ENCODE results near the gene DHX30.
"Not testable (repeated sequence)": the region's sequence is repeated elsewhere in the genome, so short reads cannot be mapped to it uniquely, and the experiment has no call there.

The DHX30 gene

DNA sequence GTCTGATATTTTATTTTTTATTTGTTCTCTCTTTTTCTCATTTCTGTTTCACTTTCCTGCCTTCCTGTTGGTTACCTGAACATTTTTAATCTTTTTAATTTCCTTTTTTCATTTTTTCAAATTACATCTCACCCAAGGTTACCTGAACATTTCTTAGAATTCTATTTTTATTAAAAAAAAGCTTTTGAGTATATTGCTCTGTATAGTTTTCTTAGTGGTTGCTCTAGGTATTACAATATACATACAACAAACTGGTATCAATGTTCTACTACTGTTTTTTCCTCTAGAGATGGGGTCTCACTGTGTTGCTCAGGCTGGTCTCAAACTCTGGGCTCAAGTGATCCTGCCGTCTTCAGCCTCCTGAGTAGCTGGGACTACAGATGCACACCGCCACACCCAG lies 79.4 kb downstream of the DHX30 start:
- peaks cover 0 to 17% (median 15%) of the 10 kb centered on the region in 10 experiments; a peak in 17 of 20 replicates for H3K4me1 ChIP-seq
- no peak overlapping the region for H3K4me3 ChIP-seq
- TF ChIP-seq Cebpa-rat (IDR thresholded peaks at IDR 0.05): no peak
- no peak overlapping the region for H3K4me2 ChIP-seq
- no peaks in the 10 kb centered on the region for H3K27me3 ChIP-seq
- no peak overlapping the region for H3K9ac ChIP-seq
- H3K9me3 ChIP-seq (replicated peaks in 1 of 11): peaks cover 0 to 25% (median 5%) of the 10 kb centered on the region in 11 experiments; a peak in 7 of 22 replicates
- peaks cover 18 to 86% (median 35%) of the 10 kb centered on the region in 11 experiments; a peak in 19 of 22 replicates for H3K36me3 ChIP-seq
- peaks cover 0 to 10% (median 0%) of the 10 kb centered on the region in 11 experiments; a peak in 2 of 22 replicates for H4K20me1 ChIP-seq
- no peak overlapping the region for H3K27ac ChIP-seq

GRCh38 chr3:47884603-47885002 lies 81.7 kb downstream of the DHX30 start:
- peaks cover 20 to 91% (median 47%) of the 10 kb centered on the region in 11 experiments; a peak in 20 of 22 replicates for H3K36me3 ChIP-seq
- no peak overlapping the region for H3K9ac ChIP-seq
- H4K20me1 ChIP-seq: peaks cover 0 to 5% (median 0%) of the 10 kb centered on the region in 11 experiments; a peak in 1 of 22 replicates
- no peak for TF ChIP-seq Cebpa-rat (IDR thresholded peaks at IDR 0.05)
- H3K4me1 ChIP-seq: peaks cover 0 to 22% (median 18%) of the 10 kb centered on the region in 10 experiments; a peak in 16 of 20 replicates
- no peaks in the 10 kb centered on the region for H3K27me3 ChIP-seq
- H3K27ac ChIP-seq: no peak overlapping the region
- H3K9me3 ChIP-seq (replicated peaks in 1 of 11): peaks cover 0 to 37% (median 5%) of the 10 kb centered on the region in 11 experiments; a peak in 9 of 22 replicates
- H3K4me3 ChIP-seq: no peak overlapping the region
- peak overlapping the region in 4 of 11 experiments; percentile 8 to 25 (median 20); a peak in 6 of 22 replicates for H3K4me2 ChIP-seq

DNA sequence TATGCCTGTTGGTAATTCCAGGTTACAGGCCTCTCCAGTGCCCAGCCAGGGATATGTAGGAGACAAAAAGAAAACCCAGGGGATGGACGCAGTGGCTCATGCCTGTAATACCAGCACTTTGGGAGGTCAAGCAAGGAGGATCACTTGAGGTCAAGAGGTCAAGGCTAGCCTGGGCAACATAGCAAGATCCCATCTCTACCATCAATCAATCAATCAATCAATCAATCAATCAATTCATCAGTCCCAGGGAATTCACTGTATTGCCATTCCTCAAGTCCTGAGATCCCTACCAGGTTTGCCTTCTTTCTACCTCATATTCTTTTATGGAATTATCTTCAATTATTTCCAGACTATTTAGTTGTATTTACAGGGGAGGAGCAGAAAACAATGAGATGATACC lies 82.2 kb downstream of the DHX30 start:
- H3K27me3 ChIP-seq: no peaks in the 10 kb centered on the region
- peaks cover 20 to 88% (median 47%) of the 10 kb centered on the region in 11 experiments; a peak in 20 of 22 replicates for H3K36me3 ChIP-seq
- H3K4me3 ChIP-seq: no peak overlapping the region
- no peak for TF ChIP-seq Cebpa-rat (IDR thresholded peaks at IDR 0.05)
- peaks cover 0 to 5% (median 0%) of the 10 kb centered on the region in 11 experiments; a peak in 1 of 22 replicates for H4K20me1 ChIP-seq
- H3K9ac ChIP-seq: no peak overlapping the region
- H3K27ac ChIP-seq: no peak overlapping the region
- peaks cover 0 to 26% (median 22%) of the 10 kb centered on the region in 10 experiments; a peak in 16 of 20 replicates for H3K4me1 ChIP-seq
- peaks cover 0 to 37% (median 5%) of the 10 kb centered on the region in 11 experiments; a peak in 9 of 22 replicates for H3K9me3 ChIP-seq (replicated peaks in 1 of 11)
- peak overlapping the region in 6 of 11 experiments; percentile 7 to 25 (median 20); a peak in 6 of 22 replicates for H3K4me2 ChIP-seq

- H3K36me3 ChIP-seq: peaks cover 41 to 90% (median 63%) of the 10 kb centered on the region in 11 experiments
- not testable (repeated sequence) for H3K9ac ChIP-seq, H3K4me2 ChIP-seq, H4K20me1 ChIP-seq, H3K4me3 ChIP-seq, H3K27ac ChIP-seq, H3K27me3 ChIP-seq
- peaks cover 0 to 37% (median 5%) of the 10 kb centered on the region in 11 experiments; a peak in 9 of 22 replicates for H3K9me3 ChIP-seq (replicated peaks in 1 of 11)
- H3K4me1 ChIP-seq: peaks cover 9 to 38% (median 32%) of the 10 kb centered on the region in 10 experiments; a peak in 18 of 20 replicates
Measured at GRCh38 chr3:47887991-47888390, 85.1 kb downstream of the DHX30 start.

GRCh38 chr3:47888986-47889757 lies 86.2 kb downstream of the DHX30 start:
- peak overlapping the region in 1 of 11 experiments; percentile 6; a peak in 2 of 22 replicates for H3K27ac ChIP-seq
- peaks cover 45 to 91% (median 67%) of the 10 kb centered on the region in 11 experiments for H3K36me3 ChIP-seq
- H3K4me2 ChIP-seq: peak overlapping the region in 8 of 11 experiments; percentile 37 to 77 (median 49); a peak in 16 of 22 replicates
- TF ChIP-seq Cebpa-rat (IDR thresholded peaks at IDR 0.05): no peak
- peaks cover 0 to 5% (median 0%) of the 10 kb centered on the region in 11 experiments; a peak in 1 of 22 replicates for H4K20me1 ChIP-seq
- H3K4me3 ChIP-seq: no peak overlapping the region
- peaks cover 0 to 37% (median 5%) of the 10 kb centered on the region in 11 experiments; a peak in 9 of 22 replicates for H3K9me3 ChIP-seq (replicated peaks in 1 of 11)
- no peaks in the 10 kb centered on the region for H3K27me3 ChIP-seq
- no peak overlapping the region for H3K9ac ChIP-seq
- H3K4me1 ChIP-seq: peaks cover 9 to 38% (median 32%) of the 10 kb centered on the region in 10 experiments; a peak in 18 of 20 replicates

DNA sequence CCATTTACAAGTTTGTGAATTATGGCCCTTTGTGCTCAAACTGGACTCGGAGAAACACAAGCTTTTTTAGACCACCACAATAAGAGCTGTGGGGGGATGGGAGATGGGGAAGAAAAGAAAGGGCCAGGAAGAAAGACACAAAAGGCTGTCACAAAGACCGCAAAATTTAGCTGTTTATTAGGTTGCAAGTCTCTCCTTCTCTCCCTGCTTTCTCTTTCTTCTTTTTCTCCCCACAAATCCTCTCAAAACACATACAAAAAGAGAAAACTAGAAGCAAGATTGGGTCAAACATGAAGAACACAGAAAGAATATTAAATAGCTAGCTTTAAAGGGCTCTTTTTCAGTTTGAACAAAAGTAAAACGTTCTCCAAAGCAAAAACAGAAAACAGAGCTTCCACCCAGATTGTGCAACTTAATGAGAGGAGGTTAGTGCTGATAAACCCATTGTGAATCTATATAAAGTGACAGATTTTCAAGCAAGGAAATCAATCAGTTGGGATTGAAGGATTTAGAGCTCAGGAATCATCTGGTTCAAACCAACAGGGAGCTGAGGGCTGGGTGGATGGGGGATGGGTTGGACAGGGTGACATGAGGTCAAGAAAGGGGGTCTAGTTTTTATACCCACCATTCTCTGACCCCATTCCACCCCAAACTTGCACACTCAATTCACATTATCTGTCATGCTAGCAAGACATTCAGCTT lies 87.3 kb downstream of the DHX30 start:
- peaks cover 39 to 92% (median 64%) of the 10 kb centered on the region in 11 experiments for H3K36me3 ChIP-seq
- no peak overlapping the region for H3K4me3 ChIP-seq
- H3K9ac ChIP-seq: no peak overlapping the region; a peak in 1 of 22 replicates
- H3K4me2 ChIP-seq: peak overlapping the region in 7 of 11 experiments; percentile 8 to 37 (median 35); a peak in 5 of 22 replicates
- H3K9me3 ChIP-seq (replicated peaks in 1 of 11): peaks cover 0 to 26% (median 4%) of the 10 kb centered on the region in 11 experiments; a peak in 4 of 22 replicates
- H4K20me1 ChIP-seq: 0 out of 22 replicates have a peak, but pooled peaks cover 0 to 4% (median 0%) of the 10 kb centered on the region in 11 experiments
- no peak overlapping the region for H3K27ac ChIP-seq
- no peak for TF ChIP-seq Cebpa-rat (IDR thresholded peaks at IDR 0.05)
- no peaks in the 10 kb centered on the region for H3K27me3 ChIP-seq
- peaks cover 9 to 29% (median 26%) of the 10 kb centered on the region in 10 experiments; a peak in 18 of 20 replicates for H3K4me1 ChIP-seq

GRCh38 chr3:47890828-47891612 lies 88.1 kb downstream of the DHX30 start:
- Histone ChIP-seq H3K4me1 (peaks cover 9 to 29% (median 26%) of the 10 kb centered on the region in 10 experiments; a peak in 18 of 20 replicates), H3K9ac (no peak overlapping the region)

DNA sequence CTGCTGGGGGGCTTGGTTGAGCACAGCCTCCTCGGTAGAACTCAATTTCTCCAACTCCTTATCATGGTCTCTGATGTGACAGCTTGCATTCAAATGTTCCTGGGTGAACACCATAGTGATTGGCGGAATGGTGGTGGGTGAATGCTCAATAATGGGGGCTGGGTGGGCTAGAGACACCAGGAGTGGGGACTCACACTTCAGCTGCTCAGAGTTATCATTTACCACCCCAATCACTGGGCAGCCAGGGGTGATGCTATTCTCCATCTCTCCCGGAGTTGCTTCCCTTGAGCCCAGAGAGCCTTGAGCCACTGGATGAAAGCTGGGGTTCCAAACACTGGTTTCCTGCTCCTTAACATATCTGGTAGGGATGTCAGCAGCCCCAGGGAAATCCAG lies 88.7 kb downstream of the DHX30 start:
- no peak overlapping the region for H3K27ac ChIP-seq

More at GRCh38 chr3:47890828-47891612, 88.1 kb downstream of the DHX30 start:
- Histone ChIP-seq H3K4me2 (peak overlapping the region in 10 of 11 experiments; percentile 4 to 37 (median 22); a peak in 9 of 22 replicates), H3K36me3 (peaks cover 43 to 92% (median 68%) of the 10 kb centered on the region in 11 experiments), H3K4me3 (no peak overlapping the region), H3K27ac (no peak overlapping the region), H3K9me3 (replicated peaks in 1 of 11) (peaks cover 0 to 24% (median under 1%) of the 10 kb centered on the region in 11 experiments; a peak in 3 of 22 replicates), H3K27me3 (no peaks in the 10 kb centered on the region), H4K20me1 (0 out of 22 replicates have a peak, but pooled peaks cover 0 to 4% (median 0%) of the 10 kb centered on the region in 11 experiments)
- no peak for TF ChIP-seq Cebpa-rat (IDR thresholded peaks at IDR 0.05)

More for the DNA sequence above, 88.7 kb downstream of the DHX30 start:
- H3K4me1 ChIP-seq: peaks cover 9 to 29% (median 26%) of the 10 kb centered on the region in 10 experiments; a peak in 18 of 20 replicates
- no peak overlapping the region for H3K9ac ChIP-seq
- H3K36me3 ChIP-seq: peaks cover 40 to 92% (median 63%) of the 10 kb centered on the region in 11 experiments
- H4K20me1 ChIP-seq: 0 out of 22 replicates have a peak, but pooled peaks cover 0 to 4% (median 0%) of the 10 kb centered on the region in 11 experiments
- no peaks in the 10 kb centered on the region for H3K27me3 ChIP-seq
- peaks cover 0 to 20% (median 0%) of the 10 kb centered on the region in 11 experiments; a peak in 2 of 22 replicates for H3K9me3 ChIP-seq (replicated peaks in 1 of 11)
- TF ChIP-seq Cebpa-rat (IDR thresholded peaks at IDR 0.05): no peak
- H3K4me2 ChIP-seq: peak overlapping the region in 2 of 11 experiments; percentile 34 to 35; a peak in 1 of 22 replicates
- H3K4me3 ChIP-seq: no peak overlapping the region

Data from BLaER1 treated with 17β-estradiol and CSF1 and Interleukin-3, amounts not matched to agents 10 nM and 100 nM (cell line).